ENCODE measurements around the gene KRT74. TPM values are rescaled to one million over a fixed set of nuclear protein-coding genes. Genes with fewer than 3 reads are reported as not detected.

Gene KRT74
- polyA plus RNA-seq, 1 donor (not counting 4 experiments of a cell fraction or from before 2014, with no cell fraction given): 0.17 TPM

GRCh38 chr12:52531566-52532300 is 41.9 kb downstream of the KRT74 start:
- dilution Hi-C loops (cut with MboI; ENCODE audit: extremely low pct_ligation_motif_present, low sequenced_read_pairs): no loop called here
- H4K20me1 ChIP-seq (ENCODE audit: control insufficient read depth, extremely low read depth, insufficient read depth, low read length): no peaks in the 10 kb centered on the region
- TF ChIP-seq EZH2 (IDR thresholded peaks at IDR 0.05; ENCODE audit: low read length): no peak
- TF ChIP-seq CTCF (optimal IDR thresholded peaks at IDR 0.05 in 1 of 3, IDR thresholded peaks at IDR 0.05 in 1 of 3, conservative IDR thresholded peaks at IDR 0.05 in 1 of 3; ENCODE audit: extremely low read depth in 1 of 3, insufficient read depth in 2 of 3, low read length in 3 of 3): no peak
- H3K27ac ChIP-seq (ENCODE audit: control insufficient read depth, insufficient read depth, low read length): no peak overlapping the region
- no peak for FAIRE-seq
- DNase-seq (ENCODE audit: low read depth, low spot score): no peak
- H3K27me3 ChIP-seq (ENCODE audit: control insufficient read depth, extremely low read depth, insufficient read depth, low read length): no peaks in the 10 kb centered on the region
- H3K36me3 ChIP-seq (ENCODE audit: control insufficient read depth in 2 of 2, extremely low read depth in 1 of 2, insufficient read depth in 2 of 2, low read length in 2 of 2): no peaks in the 10 kb centered on the region
- no peaks in the 10 kb centered on the region for H3K9me3 ChIP-seq (ENCODE audit: control insufficient read depth, low read depth, low read length)
- H2AFZ ChIP-seq (ENCODE audit: control insufficient read depth, low read length): no peak overlapping the region
- no peak overlapping the region for H3K4me3 ChIP-seq (ENCODE audit: control insufficient read depth in 2 of 3, extremely low read depth in 1 of 3, insufficient read depth in 2 of 3, low read depth in 1 of 3, low read length in 3 of 3)
- H3K79me2 ChIP-seq (ENCODE audit: control insufficient read depth, insufficient read depth, low read length): no peaks in the 10 kb centered on the region
- H3K9ac ChIP-seq (ENCODE audit: control insufficient read depth, extremely low read depth, insufficient read depth, low read length): no peak overlapping the region
- H3K4me2 ChIP-seq (ENCODE audit: control insufficient read depth, extremely low read depth, insufficient read depth, low read depth, low read length): no peak overlapping the region
- no peaks in the 10 kb centered on the region for H3K9me1 ChIP-seq (ENCODE audit: control insufficient read depth, extremely low read depth, insufficient read depth, low read length)
- peaks cover 2% of the 10 kb centered on the region for H3K4me1 ChIP-seq (ENCODE audit: control insufficient read depth, extremely low read depth, insufficient read depth, low read length)

- Histone ChIP-seq H3K27me3 (ENCODE audit: control insufficient read depth, extremely low read depth, insufficient read depth, low read length) (no peaks in the 10 kb centered on the region), H3K9me1 (ENCODE audit: control insufficient read depth, extremely low read depth, insufficient read depth, low read length) (no peaks in the 10 kb centered on the region), H3K27ac (ENCODE audit: control insufficient read depth, insufficient read depth, low read length) (no peak overlapping the region), H3K4me1 (ENCODE audit: control insufficient read depth, extremely low read depth, insufficient read depth, low read length) (peaks cover 10% of the 10 kb centered on the region), H3K4me3 (ENCODE audit: control insufficient read depth in 2 of 3, extremely low read depth in 1 of 3, insufficient read depth in 2 of 3, low read depth in 1 of 3, low read length in 3 of 3) (no peak overlapping the region), H3K79me2 (ENCODE audit: control insufficient read depth, insufficient read depth, low read length) (no peaks in the 10 kb centered on the region), H3K36me3 (ENCODE audit: control insufficient read depth in 2 of 2, extremely low read depth in 1 of 2, insufficient read depth in 2 of 2, low read length in 2 of 2) (no peaks in the 10 kb centered on the region), H3K4me2 (ENCODE audit: control insufficient read depth, extremely low read depth, insufficient read depth, low read depth, low read length) (no peak overlapping the region), H3K9me3 (ENCODE audit: control insufficient read depth, low read depth, low read length) (no peaks in the 10 kb centered on the region), H4K20me1 (ENCODE audit: control insufficient read depth, extremely low read depth, insufficient read depth, low read length) (no peaks in the 10 kb centered on the region), H3K9ac (ENCODE audit: control insufficient read depth, extremely low read depth, insufficient read depth, low read length) (no peak overlapping the region), H2AFZ (ENCODE audit: control insufficient read depth, low read length) (no peak overlapping the region)
- dilution Hi-C loops (cut with MboI; ENCODE audit: extremely low pct_ligation_motif_present, low sequenced_read_pairs): no loop called here
- DNase-seq (ENCODE audit: low read depth, low spot score): no peak
- FAIRE-seq: no peak
- no peak for TF ChIP-seq EZH2 (IDR thresholded peaks at IDR 0.05; ENCODE audit: low read length)
- no peak for TF ChIP-seq CTCF (optimal IDR thresholded peaks at IDR 0.05 in 1 of 3, IDR thresholded peaks at IDR 0.05 in 1 of 3, conservative IDR thresholded peaks at IDR 0.05 in 1 of 3; ENCODE audit: extremely low read depth in 1 of 3, insufficient read depth in 2 of 3, low read length in 3 of 3)
Measured at GRCh38 chr12:52530905-52531304, 42.7 kb downstream of the KRT74 start.
